GM19455 (cell line): ENCODE data around the gene HAND1.

ENCODE experiments used
- ATAC-seq: cut with Tn5 transposase; IDR thresholded peaks from one replicate; pipeline ENCODE4 v1.9.1; 2021; ENCODE audit not compliant: unreplicated experiment

The HAND1 gene

GRCh38 chr5:154479944-154480750 is 2.1 kb upstream of the HAND1 start:
- no peak for ATAC-seq

GRCh38 chr5:154479160-154479943 is 1.3 kb upstream of the HAND1 start:
- ATAC-seq, result no peak

DNA sequence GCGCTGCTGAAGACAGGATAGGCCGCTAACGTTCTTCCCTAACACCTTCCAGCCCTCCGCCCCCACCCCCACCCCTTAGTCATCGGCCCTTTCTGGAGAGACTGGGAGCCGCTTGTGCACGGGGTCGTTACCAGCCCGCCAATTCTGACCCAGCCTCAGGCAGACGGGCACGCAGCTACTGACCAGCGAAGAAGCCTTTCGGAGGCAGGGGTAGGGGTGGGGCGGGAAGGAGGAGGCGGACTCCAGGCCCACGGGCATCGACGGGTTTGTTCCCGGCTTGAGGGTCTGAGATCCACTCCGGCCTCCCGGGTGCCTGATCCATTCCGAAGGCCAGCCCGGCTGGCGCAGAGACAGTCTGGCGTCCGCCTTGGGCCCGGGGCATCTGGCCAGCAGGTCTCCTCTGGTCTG is 729 bp upstream of the HAND1 start:
- ATAC-seq, result no peak

- ATAC-seq, result no peak
These were observed 424 bp downstream of the HAND1 start for GRCh38 chr5:154477382-154478223.

DNA sequence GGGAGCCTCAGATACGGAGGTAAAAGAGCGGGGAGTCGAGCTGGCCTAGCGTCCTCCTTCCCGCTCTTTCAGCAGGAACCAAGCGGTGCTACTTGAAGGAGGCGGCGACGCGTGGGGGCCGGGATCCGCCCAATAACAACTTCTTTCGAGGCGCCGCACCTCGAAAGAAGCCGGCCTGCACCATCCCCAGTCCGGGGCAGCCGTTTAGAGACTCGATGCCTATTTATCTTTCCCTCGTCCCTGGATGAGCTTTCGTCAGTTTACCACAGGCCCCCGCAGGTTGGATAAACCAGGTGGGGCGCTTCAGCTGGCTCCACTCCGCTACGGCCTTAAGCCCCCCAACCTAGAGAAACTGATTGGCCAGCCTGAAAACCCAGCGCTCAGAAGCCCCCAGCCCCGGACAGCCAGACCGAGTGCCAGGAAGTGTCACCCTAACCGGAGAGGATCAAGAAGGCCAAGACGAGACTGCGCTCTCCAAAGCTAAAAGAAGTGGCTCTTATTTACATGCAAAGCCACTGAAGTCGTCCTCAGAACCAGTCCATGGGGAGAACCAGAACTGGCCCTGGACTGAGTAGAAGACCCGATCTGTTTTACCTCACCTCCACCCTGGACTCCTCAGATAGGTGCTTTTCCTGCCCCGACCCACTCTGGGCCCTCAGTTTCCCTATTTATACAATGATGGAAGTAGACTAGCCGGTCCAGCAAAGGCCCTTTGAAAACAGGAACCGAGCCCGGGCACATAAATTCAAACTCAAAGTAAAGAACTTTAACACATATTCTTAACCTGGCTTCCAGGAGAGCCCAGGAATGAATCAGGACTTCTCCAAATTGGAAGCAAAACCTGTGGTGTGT is 1.4 kb downstream of the HAND1 start:
- no peak for ATAC-seq

DNA sequence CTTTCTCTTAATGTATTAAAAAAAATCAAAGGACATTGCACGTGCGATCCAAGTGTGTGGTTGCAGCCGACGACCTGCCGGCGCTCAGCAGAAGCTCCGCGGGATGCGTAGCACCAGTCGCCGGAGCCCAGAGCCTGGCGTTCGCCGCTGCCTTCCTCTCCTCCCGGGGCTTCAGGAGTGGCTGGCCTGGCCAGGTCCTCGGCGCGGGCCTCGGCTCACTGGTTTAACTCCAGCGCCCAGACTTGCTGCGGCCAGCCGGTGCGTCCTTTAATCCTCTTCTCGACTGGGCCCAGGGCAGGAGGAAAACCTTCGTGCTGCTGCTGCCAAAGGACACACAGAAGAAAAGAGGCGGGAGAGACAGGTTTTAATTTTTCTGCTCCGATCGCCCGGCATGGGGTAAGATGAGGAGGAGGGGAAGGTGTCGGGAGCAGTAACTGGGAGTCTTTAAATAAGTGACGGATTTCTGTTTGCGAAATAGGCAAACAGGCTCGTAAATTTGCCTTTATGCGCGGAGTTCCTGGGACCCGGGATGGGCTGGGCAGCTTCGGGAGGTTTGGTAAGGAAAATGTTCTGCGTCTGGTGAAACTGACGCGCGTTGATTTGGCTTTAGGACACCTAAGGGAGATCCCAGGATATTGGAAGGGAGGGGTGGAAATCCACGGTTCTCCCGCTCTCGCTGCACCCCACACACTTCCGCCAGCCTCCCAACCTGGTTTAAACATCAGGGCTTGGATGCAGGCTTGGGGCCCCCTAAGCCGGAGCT is 2.3 kb downstream of the HAND1 start:
- no peak for ATAC-seq

- no peak for ATAC-seq
These were observed 3.4 kb downstream of the HAND1 start for GRCh38 chr5:154474396-154475334.

- no peak for ATAC-seq
These were observed 4.3 kb downstream of the HAND1 start for GRCh38 chr5:154473581-154474283.

- ATAC-seq, result no peak
These were observed 5.0 kb downstream of the HAND1 start for GRCh38 chr5:154472871-154473580.

GRCh38 chr5:154470947-154471870 is 6.8 kb downstream of the HAND1 start:
- no peak for ATAC-seq

- ATAC-seq, result no peak
These were observed 7.9 kb downstream of the HAND1 start for GRCh38 chr5:154470137-154470536.

DNA sequence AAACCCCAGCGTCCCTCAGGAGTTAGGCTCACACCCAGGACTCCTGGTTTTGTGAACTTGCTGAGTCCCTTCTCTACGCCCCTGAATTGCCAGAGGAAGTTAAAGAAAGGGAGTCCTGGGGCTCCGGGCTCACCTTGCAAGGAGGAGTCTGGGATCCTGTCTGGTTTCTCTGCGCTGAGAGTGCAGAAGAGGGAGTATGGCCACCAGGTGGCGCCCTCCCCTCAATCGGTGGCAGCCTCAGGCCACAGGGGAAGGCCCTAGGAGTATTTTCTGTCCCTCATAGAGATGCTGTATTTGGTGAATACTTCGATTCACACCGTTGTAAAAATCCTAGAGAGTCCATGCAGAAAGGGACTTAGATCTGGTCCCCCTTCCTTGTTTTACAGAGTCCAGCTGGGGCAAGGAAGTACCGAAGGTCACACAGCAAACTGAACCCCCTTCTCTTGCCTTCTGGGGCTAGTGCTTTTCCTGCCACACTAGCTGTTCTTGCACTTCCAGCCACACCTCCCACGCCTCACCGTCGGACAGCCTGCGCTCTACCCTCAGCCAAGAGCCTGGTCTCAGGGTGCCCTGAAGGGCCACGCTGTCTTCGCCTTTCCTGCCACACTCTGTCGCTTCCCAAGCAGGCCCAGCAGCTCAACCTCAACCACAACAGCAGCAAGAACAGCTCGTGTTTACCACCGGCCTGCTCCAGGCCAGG is 10.2 kb downstream of the HAND1 start:
- ATAC-seq, result peak; percentile 96

DNA sequence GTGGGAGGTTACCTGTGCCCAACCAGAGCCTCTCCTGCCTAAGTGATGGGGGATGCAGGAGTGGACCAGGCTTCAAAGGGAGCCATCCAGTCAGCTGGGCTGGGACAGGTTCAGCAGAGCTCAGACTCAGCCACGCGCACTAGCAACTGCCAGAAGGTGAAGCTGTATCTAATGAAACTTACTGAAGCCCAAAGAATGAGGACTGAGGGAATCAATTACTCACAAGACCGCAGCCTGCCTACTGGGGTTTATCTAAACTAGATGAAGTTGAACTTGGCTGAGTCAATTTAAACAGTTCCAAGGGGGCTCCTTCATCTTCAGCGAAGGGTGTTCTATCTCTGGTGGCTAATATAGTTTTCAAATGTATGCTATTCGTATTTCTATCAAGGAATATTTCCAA is 11.4 kb downstream of the HAND1 start:
- ATAC-seq, result no peak

DNA sequence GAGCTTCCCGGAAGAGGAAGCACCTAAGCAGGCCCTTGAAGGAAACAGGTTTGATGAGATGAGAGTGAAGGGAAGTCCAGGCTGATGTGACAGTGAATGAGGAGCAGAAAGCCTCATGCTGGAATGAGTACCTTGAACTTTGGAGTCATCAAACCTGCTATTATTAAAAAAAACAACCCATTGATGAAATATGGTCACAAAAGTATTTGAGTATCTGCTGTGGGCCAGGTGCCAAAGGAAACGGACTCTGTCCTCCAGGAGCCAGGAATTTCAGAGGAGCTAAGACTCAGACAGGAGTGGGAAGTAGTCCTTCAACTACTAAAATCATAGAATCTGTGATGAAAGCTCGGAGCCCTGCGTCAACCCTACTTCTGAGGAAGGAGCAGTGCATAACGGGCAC is 11.9 kb downstream of the HAND1 start:
- no peak for ATAC-seq

- no peak for ATAC-seq
These were observed 12.9 kb downstream of the HAND1 start for GRCh38 chr5:154465169-154465568.

DNA sequence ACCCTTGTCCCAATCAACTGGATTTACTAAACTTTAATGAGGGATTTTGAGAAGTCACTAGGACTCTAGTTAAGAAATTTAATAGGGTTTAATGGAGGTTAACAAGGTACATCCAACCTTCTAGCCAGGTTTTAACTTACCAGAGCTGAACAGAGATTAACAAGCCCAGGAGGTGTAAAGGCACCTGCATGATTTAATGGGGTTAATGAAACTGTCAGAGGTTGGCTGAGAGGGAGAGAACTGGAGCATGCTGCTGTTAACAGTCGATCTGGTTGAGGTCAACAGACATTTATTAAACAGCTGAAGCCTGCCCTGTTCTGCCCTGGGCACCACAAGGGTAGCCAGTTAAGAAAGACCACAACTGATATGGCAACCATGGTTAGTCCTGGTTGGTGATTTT is 13.6 kb downstream of the HAND1 start:
- no peak for ATAC-seq
